Activated T-cell treated with anti-CD3 and anti-CD28 coated beads, Interleukin-2, amount 50 U/mL, for 72 hours (primary cell): ENCODE results near the gene ZNF148. TPM values are rescaled to one million over a fixed set of nuclear protein-coding genes. Genes with fewer than 3 reads are reported as not detected.

Source experiments
- ATAC-seq, 2 donors: fragments of 150-1000 bp; cut with Tn5 transposase; replicated peaks in 1 of 2; 2 replicates each; pipeline ENCODE4 v1.10.0; 2021; ENCODE audit warnings: moderate library complexity in 2 of 2, mild to moderate bottlenecking in 1 of 2
- DNase-seq, 2 donors: peaks; one replicate each; pipeline ENCODE4 v3.0.0; 2021 to 2022; ENCODE audit warnings: mixed read lengths in 1 of 2
- H3K27ac Mint-ChIP-seq: one replicate; pipeline ENCODE4 v1.8.0; 2022; ENCODE audit warnings: mild to moderate bottlenecking, moderate library complexity, mixed read lengths
- H3K27me3 Mint-ChIP-seq: one replicate; pipeline ENCODE4 v1.8.0; 2022; ENCODE audit warnings: low read depth, mixed read lengths
- H3K36me3 Mint-ChIP-seq, 2 donors: one replicate each; pipeline ENCODE4 v1.8.0; 2022; ENCODE audit warnings: mixed read lengths in 2 of 2, mild to moderate bottlenecking in 1 of 2; ENCODE audit not compliant: insufficient read depth in 2 of 2
- H3K4me1 Mint-ChIP-seq: one replicate; pipeline ENCODE4 v1.8.0; 2022; ENCODE audit warnings: low read depth, mixed read lengths
- H3K4me3 Mint-ChIP-seq, 2 donors: one replicate each; pipeline ENCODE4 v1.8.0; 2022; ENCODE audit warnings: mild to moderate bottlenecking in 2 of 2, mixed read lengths in 2 of 2, moderate library complexity in 2 of 2
- H3K9me3 Mint-ChIP-seq, 2 donors: one replicate each; pipeline ENCODE4 v1.8.0; 2022; ENCODE audit warnings: mixed read lengths in 2 of 2
- total RNA-seq, 2 donors: library from RNA; stranded (reverse); gene quantifications; one replicate each; pipeline ENCODE4 v1.2.3, GENCODE V29; 2022

The ZNF148 gene
- total RNA-seq, 2 donors from 2014 or later, result 42.0 to 44.7 TPM

DNA sequence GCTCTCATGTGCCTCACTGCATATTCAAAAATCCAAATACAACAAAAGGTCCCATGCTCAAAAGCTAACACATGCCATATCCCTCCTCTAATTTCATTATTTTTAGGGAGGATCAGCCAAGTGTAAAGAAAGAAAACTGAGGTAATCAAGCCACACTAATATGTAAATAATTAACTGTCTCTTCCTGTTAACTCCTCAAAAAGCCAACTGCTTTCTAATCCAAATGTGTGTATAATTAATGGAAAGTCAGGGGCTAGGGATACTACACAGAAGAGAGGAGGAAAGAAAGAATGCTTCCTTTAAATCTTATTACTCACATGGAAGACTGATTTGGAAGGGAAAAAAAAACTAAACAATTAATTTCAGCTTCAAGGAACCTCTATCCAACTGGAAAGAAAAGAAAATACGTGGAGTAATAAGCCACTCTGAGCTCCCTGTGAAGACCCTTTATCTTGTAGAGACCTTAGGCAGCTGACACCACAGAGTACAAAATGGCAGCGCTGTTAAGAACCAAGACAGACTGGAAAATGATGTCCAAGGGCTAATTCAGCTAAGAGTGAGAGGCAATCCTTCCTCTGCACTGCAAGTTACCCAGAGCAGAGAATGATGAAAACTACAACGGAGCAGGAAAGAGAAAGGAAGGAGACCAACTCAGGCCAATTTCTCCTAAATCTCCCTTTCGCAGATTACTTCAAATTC lies 56.8 kb downstream of the ZNF148 start:
- no peak overlapping the region for H3K4me3 Mint-ChIP-seq
- H3K27ac Mint-ChIP-seq, result no peak overlapping the region
- H3K36me3 Mint-ChIP-seq, result peaks cover 5 to 9% of the 10 kb centered on the region in 2 donors

GRCh38 chr3:125317761-125318160 lies 57.4 kb downstream of the ZNF148 start:
- Mint-ChIP-seq H3K36me3 (peaks cover 7 to 11% of the 10 kb centered on the region in 2 donors), H3K27ac (no peak overlapping the region)

More for the DNA sequence above, 56.8 kb downstream of the ZNF148 start:
- Mint-ChIP-seq H3K9me3 (no peaks in the 10 kb centered on the region), H3K4me1 (peaks cover 12% of the 10 kb centered on the region), H3K27me3 (no peaks in the 10 kb centered on the region)
- DNase-seq (no peak), ATAC-seq (no peak)

GRCh38 chr3:125316949-125317348 lies 58.2 kb downstream of the ZNF148 start:
- ATAC-seq (no peak), DNase-seq (no peak)
- Mint-ChIP-seq H3K27ac (peak overlapping the region; percentile 54), H3K4me1 (peaks cover 23% of the 10 kb centered on the region), H3K9me3 (no peaks in the 10 kb centered on the region), H3K4me3 (no peak overlapping the region), H3K27me3 (no peaks in the 10 kb centered on the region), H3K36me3 (peaks cover 11 to 16% of the 10 kb centered on the region in 2 donors)

More at GRCh38 chr3:125317761-125318160, 57.4 kb downstream of the ZNF148 start:
- Mint-ChIP-seq H3K4me1 (peaks cover 15% of the 10 kb centered on the region), H3K9me3 (no peaks in the 10 kb centered on the region), H3K4me3 (no peak overlapping the region), H3K27me3 (no peaks in the 10 kb centered on the region)
- no peak for DNase-seq
- no peak for ATAC-seq

DNA sequence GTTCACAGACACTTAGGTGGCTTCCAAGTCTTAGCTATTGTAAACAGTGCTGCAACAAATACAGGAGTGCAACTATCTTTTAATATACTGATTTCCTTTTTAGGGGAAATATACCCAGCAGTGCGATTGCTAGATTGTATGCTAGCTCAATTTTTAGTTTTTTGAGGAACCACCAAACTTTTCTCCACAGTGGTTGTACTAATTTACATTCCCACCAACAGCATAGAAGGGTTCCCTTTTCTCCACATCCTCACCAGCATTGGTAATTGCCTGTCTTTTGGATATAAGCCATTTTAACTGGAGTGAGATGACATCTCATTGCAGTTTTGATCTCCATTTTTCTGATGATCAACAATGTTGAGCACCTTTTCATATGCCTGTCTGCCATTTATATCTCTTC lies 58.9 kb downstream of the ZNF148 start:
- ATAC-seq (no peak), DNase-seq (no peak)
- Mint-ChIP-seq H3K27ac (no peak overlapping the region), H3K4me3 (no peak overlapping the region), H3K4me1 (peaks cover 30% of the 10 kb centered on the region), H3K36me3 (peaks cover 11 to 19% of the 10 kb centered on the region in 2 donors), H3K27me3 (no peaks in the 10 kb centered on the region), H3K9me3 (no peaks in the 10 kb centered on the region)

DNA sequence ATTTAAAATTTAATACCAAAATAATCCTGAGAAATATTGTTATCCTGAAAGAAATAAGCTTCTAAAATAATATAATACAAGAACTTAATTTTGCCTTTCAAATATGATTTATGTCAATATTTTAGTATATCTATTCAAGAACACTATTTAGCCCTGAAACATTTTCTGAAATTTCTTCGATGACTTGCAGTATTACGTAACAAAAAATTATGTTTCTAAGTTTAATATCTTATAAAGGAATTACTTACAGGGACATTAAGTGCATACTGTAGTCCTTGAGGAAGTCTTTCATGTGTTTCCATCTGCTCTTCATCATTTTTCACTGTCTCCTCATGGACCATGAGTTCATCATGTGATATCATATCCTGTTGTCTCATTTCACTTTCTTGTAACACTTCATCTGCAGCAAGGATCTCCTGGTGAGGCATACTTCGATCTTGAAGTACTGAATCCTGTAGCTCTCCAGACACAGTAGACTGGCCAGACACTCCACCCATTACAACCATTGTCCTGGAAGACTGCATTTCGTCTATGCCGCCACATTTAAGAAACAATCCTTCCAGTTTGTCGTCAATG lies 62.0 kb downstream of the ZNF148 start:
- Mint-ChIP-seq H3K27ac (peak overlapping the region; percentile 1), H3K4me3 (no peak overlapping the region), H3K36me3 (peaks cover 15 to 24% of the 10 kb centered on the region in 2 donors), H3K27me3 (no peaks in the 10 kb centered on the region), H3K9me3 (no peaks in the 10 kb centered on the region), H3K4me1 (peaks cover 48% of the 10 kb centered on the region)
- peak; percentile 74 to 81 for ATAC-seq
- peak in 1 of 2 donors; percentile 9 for DNase-seq

- H3K27ac Mint-ChIP-seq, result peak overlapping the region; percentile 56
- H3K36me3 Mint-ChIP-seq, result peaks cover 12 to 31% of the 10 kb centered on the region in 2 donors
- peaks cover 59% of the 10 kb centered on the region for H3K4me1 Mint-ChIP-seq
- ATAC-seq (peak; percentile 96 to 98), DNase-seq (peak; percentile 63 to 67)
- H3K9me3 Mint-ChIP-seq, result no peaks in the 10 kb centered on the region
- H3K27me3 Mint-ChIP-seq, result no peaks in the 10 kb centered on the region
- H3K4me3 Mint-ChIP-seq, result peak overlapping the region; percentile 78 to 83
Measured at GRCh38 chr3:125310623-125311081, 64.5 kb downstream of the ZNF148 start.

- H3K9me3 Mint-ChIP-seq, result no peaks in the 10 kb centered on the region
- H3K36me3 Mint-ChIP-seq, result peaks cover 12 to 33% of the 10 kb centered on the region in 2 donors
- H3K4me1 Mint-ChIP-seq, result peaks cover 57% of the 10 kb centered on the region
- H3K27me3 Mint-ChIP-seq, result no peaks in the 10 kb centered on the region
- ATAC-seq, result no peak
- no peak for DNase-seq
- peak overlapping the region; percentile 73 for H3K27ac Mint-ChIP-seq
- H3K4me3 Mint-ChIP-seq, result peak overlapping the region; percentile 13 to 71
Measured at GRCh38 chr3:125309476-125309875, 65.6 kb downstream of the ZNF148 start.

- ATAC-seq, result no peak
- Mint-ChIP-seq H3K4me3 (no peak overlapping the region), H3K36me3 (peaks cover 6 to 20% of the 10 kb centered on the region in 2 donors), H3K9me3 (no peaks in the 10 kb centered on the region), H3K27me3 (no peaks in the 10 kb centered on the region), H3K4me1 (peaks cover 44% of the 10 kb centered on the region), H3K27ac (no peak overlapping the region)
- no peak for DNase-seq
Measured at GRCh38 chr3:125306620-125307019, 68.5 kb downstream of the ZNF148 start.

GRCh38 chr3:125302932-125303331 lies 72.2 kb downstream of the ZNF148 start:
- Mint-ChIP-seq H3K36me3 (peaks cover 2 to 13% of the 10 kb centered on the region in 2 donors), H3K4me1 (peaks cover 25% of the 10 kb centered on the region), H3K27ac (no peak overlapping the region), H3K9me3 (no peaks in the 10 kb centered on the region), H3K4me3 (no peak overlapping the region), H3K27me3 (no peaks in the 10 kb centered on the region)
- DNase-seq (no peak), ATAC-seq (no peak)

DNA sequence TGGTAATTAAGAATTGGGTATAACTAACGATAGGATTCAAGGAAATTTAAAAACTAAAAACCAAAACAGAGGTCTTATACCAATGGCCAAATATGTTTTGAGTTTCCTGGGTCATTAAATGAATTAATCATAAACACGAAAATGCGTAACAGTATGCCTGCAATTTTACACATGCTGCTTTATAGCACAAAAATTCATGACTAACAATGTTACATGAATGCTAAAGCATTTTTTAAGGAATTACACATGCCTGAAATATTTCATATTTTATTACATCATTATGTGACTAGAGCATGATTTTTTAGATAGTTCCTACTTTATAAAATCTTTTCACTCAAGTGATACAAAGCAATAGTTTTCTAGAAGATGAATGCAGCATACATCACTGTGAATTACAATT lies 74.7 kb downstream of the ZNF148 start:
- Mint-ChIP-seq H3K27ac (no peak overlapping the region), H3K27me3 (no peaks in the 10 kb centered on the region), H3K4me3 (no peak overlapping the region), H3K4me1 (peaks cover 12% of the 10 kb centered on the region), H3K9me3 (no peaks in the 10 kb centered on the region), H3K36me3 (peaks cover 0 to 2% of the 10 kb centered on the region in 2 donors)
- no peak for DNase-seq
- no peak for ATAC-seq

GRCh38 chr3:125294411-125294810 lies 80.7 kb downstream of the ZNF148 start:
- DNase-seq (no peak), ATAC-seq (no peak)
- Mint-ChIP-seq H3K4me3 (no peak overlapping the region), H3K27me3 (no peaks in the 10 kb centered on the region), H3K27ac (no peak overlapping the region), H3K36me3 (peaks cover 0 to 1% of the 10 kb centered on the region in 2 donors), H3K9me3 (no peaks in the 10 kb centered on the region), H3K4me1 (peaks cover 27% of the 10 kb centered on the region)

DNA sequence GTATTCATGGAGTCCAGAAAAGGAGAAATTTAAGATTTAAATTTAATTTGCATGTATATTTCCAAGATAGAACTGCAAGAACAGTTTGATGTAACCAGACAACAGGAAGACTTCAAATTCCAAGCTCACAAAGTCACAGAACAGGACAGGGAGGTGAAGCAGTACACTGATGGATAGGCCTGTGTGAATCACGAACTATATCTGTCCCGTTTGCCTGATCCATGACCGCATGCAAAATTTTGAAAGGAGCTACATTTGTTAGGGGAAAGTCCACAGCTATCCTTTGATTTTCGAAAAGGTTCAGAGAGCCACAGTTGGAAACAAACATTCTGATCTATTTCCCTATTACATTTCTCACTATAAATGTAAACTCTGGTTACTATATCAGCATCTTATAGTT lies 83.1 kb downstream of the ZNF148 start:
- H3K4me3 Mint-ChIP-seq, result no peak overlapping the region
- no peak for ATAC-seq
- no peak for DNase-seq
- H3K27ac Mint-ChIP-seq, result no peak overlapping the region
- H3K9me3 Mint-ChIP-seq, result no peaks in the 10 kb centered on the region
- no peaks in the 10 kb centered on the region for H3K27me3 Mint-ChIP-seq
- peaks cover 0 to 10% of the 10 kb centered on the region in 2 donors for H3K36me3 Mint-ChIP-seq
- peaks cover 26% of the 10 kb centered on the region for H3K4me1 Mint-ChIP-seq

GRCh38 chr3:125289429-125289981 lies 85.6 kb downstream of the ZNF148 start:
- Mint-ChIP-seq H3K27ac (no peak overlapping the region), H3K4me3 (no peak overlapping the region), H3K9me3 (no peaks in the 10 kb centered on the region), H3K36me3 (peaks cover 0 to 10% of the 10 kb centered on the region in 2 donors), H3K27me3 (no peaks in the 10 kb centered on the region), H3K4me1 (peaks cover 26% of the 10 kb centered on the region)
- ATAC-seq (no peak), DNase-seq (no peak)
